Measurements from ENCODE around the gene EPS8. TPM values are rescaled to one million over a fixed set of nuclear protein-coding genes. Genes with fewer than 3 reads are reported as not detected.

EPS8 gene
- total RNA-seq, 1 donor from 2014 or later, result 0.89 TPM

DNA sequence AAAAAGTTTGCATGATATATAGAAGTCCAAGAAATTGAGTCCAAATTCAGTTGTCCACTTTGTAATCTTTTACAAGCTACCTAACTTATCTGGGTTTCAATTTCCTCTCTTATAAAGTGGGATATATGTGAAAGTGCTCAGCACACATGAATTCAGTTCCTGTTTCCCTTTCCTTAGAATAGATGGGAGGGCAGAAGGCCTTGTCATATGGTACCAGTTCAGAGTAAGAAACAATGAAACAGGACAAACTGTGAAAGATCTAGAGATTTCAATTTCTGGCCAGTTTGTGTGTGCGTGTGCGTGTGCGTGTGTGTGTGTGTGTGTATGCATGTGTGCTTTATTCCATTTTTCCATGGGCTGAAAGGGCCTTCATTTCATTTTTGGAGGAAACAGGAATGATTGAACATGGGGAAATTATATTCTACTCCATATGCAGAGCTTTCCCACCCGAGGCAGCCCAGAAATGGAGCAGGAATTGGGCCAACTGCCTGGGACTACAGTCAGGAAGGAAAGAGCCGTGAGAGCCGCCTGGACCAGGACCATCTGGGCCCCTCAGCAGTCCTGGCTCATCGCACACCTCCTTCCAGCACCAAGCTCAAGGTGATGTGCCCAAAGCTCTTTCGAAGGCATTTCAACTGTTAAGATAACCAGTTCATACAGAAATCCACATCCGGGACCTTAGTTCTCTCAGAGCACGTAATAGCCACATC is 183.2 kb downstream of the EPS8 start:
- intact Hi-C loops (cut with micrococcal nuclease), result no loop called here
- Mint-ChIP-seq H3K4me3 (no peak overlapping the region), H3K27ac (no peak overlapping the region), H3K4me1 (no peaks in the 10 kb centered on the region), H3K36me3 (ENCODE audit: low read depth) (no peaks in the 10 kb centered on the region), H3K9me3 (no peaks in the 10 kb centered on the region), H3K27me3 (no peaks in the 10 kb centered on the region)
- no peak for TF ChIP-seq CTCF (IDR thresholded peaks at IDR 0.05)
- DNase-seq (no peak), ATAC-seq (ENCODE audit: low read depth) (no peak)
- CTCF ChIA-PET, result no interaction called here
- POLR2A ChIA-PET, result no interaction called here

GRCh38 chr12:15603474-15604085 is 185.6 kb downstream of the EPS8 start:
- ChIA-PET POLR2A (no interaction called here), CTCF (no interaction called here)
- ATAC-seq (ENCODE audit: low read depth), result no peak

GRCh38 chr12:15602051-15602672 is 187.0 kb downstream of the EPS8 start:
- Mint-ChIP-seq H3K27ac (no peak overlapping the region), H3K36me3 (ENCODE audit: low read depth) (peaks cover 8% of the 10 kb centered on the region), H3K9me3 (no peaks in the 10 kb centered on the region), H3K4me3 (no peak overlapping the region), H3K27me3 (no peaks in the 10 kb centered on the region), H3K4me1 (no peaks in the 10 kb centered on the region)
- DNase-seq (no peak), ATAC-seq (ENCODE audit: low read depth) (no peak)
- intact Hi-C loops (cut with micrococcal nuclease), result no loop called here
- ChIA-PET POLR2A (no interaction called here), CTCF (no interaction called here)
- no peak for TF ChIP-seq CTCF (IDR thresholded peaks at IDR 0.05)

More at GRCh38 chr12:15603474-15604085, 185.6 kb downstream of the EPS8 start:
- H3K27ac Mint-ChIP-seq, result no peak overlapping the region
- H3K36me3 Mint-ChIP-seq (ENCODE audit: low read depth), result no peaks in the 10 kb centered on the region
- TF ChIP-seq CTCF (IDR thresholded peaks at IDR 0.05), result no peak
- no peaks in the 10 kb centered on the region for H3K9me3 Mint-ChIP-seq
- H3K4me1 Mint-ChIP-seq, result no peaks in the 10 kb centered on the region
- intact Hi-C loops (cut with micrococcal nuclease), result no loop called here
- H3K4me3 Mint-ChIP-seq, result no peak overlapping the region
- no peak for DNase-seq
- no peaks in the 10 kb centered on the region for H3K27me3 Mint-ChIP-seq

DNA sequence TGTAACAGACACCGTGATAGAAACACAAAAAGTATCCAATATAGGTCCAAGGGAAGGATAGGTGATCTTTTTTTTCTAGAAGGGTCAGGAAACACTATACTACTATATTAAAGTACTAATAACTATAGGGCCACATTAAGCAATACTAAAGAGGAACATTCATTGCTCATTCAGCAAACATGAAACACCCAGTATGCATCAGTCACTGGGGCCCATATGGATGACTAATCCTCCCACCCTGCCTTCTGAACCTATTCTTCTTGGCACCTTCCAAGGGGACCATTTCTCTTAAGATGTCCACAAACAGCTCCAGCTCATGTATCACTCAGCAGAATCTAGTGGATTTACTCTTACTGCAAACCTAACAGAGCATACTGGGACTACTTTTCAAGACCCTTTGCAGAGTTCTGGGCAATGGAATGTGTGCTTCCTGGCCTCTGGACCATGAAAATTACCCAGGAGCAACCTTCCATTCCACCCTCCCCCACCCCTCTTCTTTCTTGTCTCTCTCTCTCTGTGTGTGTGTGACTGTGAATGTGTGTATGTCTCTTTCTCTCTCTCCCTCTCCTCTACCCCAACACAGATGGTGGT is 187.9 kb downstream of the EPS8 start:
- peaks cover 15% of the 10 kb centered on the region for H3K36me3 Mint-ChIP-seq (ENCODE audit: low read depth)
- intact Hi-C loops (cut with micrococcal nuclease), result no loop called here
- H3K9me3 Mint-ChIP-seq, result no peaks in the 10 kb centered on the region
- DNase-seq (no peak), ATAC-seq (ENCODE audit: low read depth) (no peak)
- ChIA-PET POLR2A (no interaction called here), CTCF (no interaction called here)
- no peak for TF ChIP-seq CTCF (IDR thresholded peaks at IDR 0.05)
- H3K27me3 Mint-ChIP-seq, result no peaks in the 10 kb centered on the region
- H3K4me1 Mint-ChIP-seq, result no peaks in the 10 kb centered on the region
- no peak overlapping the region for H3K27ac Mint-ChIP-seq
- H3K4me3 Mint-ChIP-seq, result no peak overlapping the region

GRCh38 chr12:15600223-15600935 is 188.8 kb downstream of the EPS8 start:
- Mint-ChIP-seq H3K27me3 (no peaks in the 10 kb centered on the region), H3K4me1 (no peaks in the 10 kb centered on the region), H3K36me3 (ENCODE audit: low read depth) (peaks cover 24% of the 10 kb centered on the region), H3K9me3 (no peaks in the 10 kb centered on the region), H3K4me3 (no peak overlapping the region), H3K27ac (no peak overlapping the region)
- DNase-seq (no peak), ATAC-seq (ENCODE audit: low read depth) (no peak)
- intact Hi-C loops (cut with micrococcal nuclease), result no loop called here
- POLR2A ChIA-PET, result no interaction called here
- CTCF ChIA-PET, result no interaction called here
- TF ChIP-seq CTCF (IDR thresholded peaks at IDR 0.05), result no peak

Data from activated B cell treated with CpG ODN at 0.5 μM for 24 hours (primary cell).